ENCODE results near the gene ZSWIM2. TPM values are rescaled to one million over a fixed set of nuclear protein-coding genes. Genes with fewer than 3 reads are reported as not detected.
"Not testable (repeated sequence)": the region's sequence is repeated elsewhere in the genome, so short reads cannot be mapped to it uniquely, and the experiment has no call there.

ZSWIM2 gene
- total RNA-seq, 4 donors from 2014 or later: not detected

DNA sequence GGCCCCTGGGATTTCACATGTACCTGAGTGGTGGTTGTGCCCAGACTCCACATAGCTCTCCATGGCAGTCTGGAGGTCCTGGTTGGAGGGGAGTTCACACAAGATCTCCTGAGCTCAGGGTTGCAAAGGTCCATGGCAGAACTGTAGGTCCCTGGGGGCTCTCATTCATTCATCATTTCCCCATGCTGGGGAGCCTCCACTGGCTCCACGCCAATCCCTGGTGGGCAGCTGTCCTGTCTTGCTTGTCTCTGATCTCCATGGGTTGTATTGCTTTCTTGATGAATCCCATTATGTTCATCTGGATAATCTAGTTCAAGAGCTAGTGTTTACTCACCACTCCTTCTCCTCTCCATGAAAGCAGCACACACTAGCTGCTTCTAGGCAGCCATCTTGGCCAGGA is 42.4 kb downstream of the ZSWIM2 start:
- no peak for DNase-seq
- H3K36me3 ChIP-seq: no peaks in the 10 kb centered on the region
- H3K4me1 ChIP-seq: no peaks in the 10 kb centered on the region
- TF ChIP-seq, protein P1, sequence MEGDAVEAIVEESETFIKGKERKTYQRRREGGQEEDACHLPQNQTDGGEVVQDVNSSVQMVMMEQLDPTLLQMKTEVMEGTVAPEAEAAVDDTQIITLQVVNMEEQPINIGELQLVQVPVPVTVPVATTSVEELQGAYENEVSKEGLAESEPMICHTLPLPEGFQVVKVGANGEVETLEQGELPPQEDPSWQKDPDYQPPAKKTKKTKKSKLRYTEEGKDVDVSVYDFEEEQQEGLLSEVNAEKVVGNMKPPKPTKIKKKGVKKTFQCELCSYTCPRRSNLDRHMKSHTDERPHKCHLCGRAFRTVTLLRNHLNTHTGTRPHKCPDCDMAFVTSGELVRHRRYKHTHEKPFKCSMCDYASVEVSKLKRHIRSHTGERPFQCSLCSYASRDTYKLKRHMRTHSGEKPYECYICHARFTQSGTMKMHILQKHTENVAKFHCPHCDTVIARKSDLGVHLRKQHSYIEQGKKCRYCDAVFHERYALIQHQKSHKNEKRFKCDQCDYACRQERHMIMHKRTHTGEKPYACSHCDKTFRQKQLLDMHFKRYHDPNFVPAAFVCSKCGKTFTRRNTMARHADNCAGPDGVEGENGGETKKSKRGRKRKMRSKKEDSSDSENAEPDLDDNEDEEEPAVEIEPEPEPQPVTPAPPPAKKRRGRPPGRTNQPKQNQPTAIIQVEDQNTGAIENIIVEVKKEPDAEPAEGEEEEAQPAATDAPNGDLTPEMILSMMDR (IDR thresholded peaks at IDR 0.05): no peak
- TF ChIP-seq POLR2A (IDR thresholded peaks at IDR 0.05): no peak
- no peaks in the 10 kb centered on the region for H3K27me3 ChIP-seq
- no peak overlapping the region for H3K4me3 ChIP-seq
- H3K9me3 ChIP-seq: no peaks in the 10 kb centered on the region
- H3K27ac ChIP-seq: no peak overlapping the region

DNA sequence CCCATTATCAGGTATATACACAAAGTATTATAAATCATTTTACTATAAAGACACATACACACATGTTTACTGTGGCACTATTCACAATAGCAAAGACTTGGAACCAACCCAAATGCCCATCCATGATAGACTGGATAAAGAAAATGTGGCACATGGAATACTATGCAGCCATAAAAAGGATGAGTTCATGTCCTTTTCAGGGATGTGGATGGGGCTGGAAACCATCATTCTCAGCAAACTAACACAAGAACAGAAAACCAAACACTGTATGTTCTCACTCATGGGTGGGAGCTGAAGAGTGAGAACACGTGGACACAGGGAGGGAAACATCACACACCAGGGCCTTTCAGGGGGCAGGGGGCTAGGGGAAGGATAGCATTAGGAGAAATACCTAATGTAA is 50.4 kb downstream of the ZSWIM2 start:
- not testable (repeated sequence) for H3K27ac ChIP-seq, H3K4me3 ChIP-seq, H3K9me3 ChIP-seq, H3K36me3 ChIP-seq, H3K27me3 ChIP-seq, H3K4me1 ChIP-seq, DNase-seq

- Histone ChIP-seq H3K9me3 (peaks cover 0 to 4% (median 0%) of the 10 kb centered on the region in 4 donors), H3K27me3 (no peaks in the 10 kb centered on the region), H3K4me1 (no peaks in the 10 kb centered on the region), H3K36me3 (no peaks in the 10 kb centered on the region), H3K4me3 (no peak overlapping the region), H3K27ac (no peak overlapping the region)
- no peak for TF ChIP-seq POLR2A (IDR thresholded peaks at IDR 0.05)
- TF ChIP-seq, protein P1 (IDR thresholded peaks at IDR 0.05): no peak
- no peak for DNase-seq
Measured at GRCh38 chr2:186784930-186785329, 64.0 kb downstream of the ZSWIM2 start.

- no peak for DNase-seq
- H3K27ac ChIP-seq: no peak overlapping the region
- no peaks in the 10 kb centered on the region for H3K27me3 ChIP-seq
- no peaks in the 10 kb centered on the region for H3K4me1 ChIP-seq
- TF ChIP-seq, protein P1 (IDR thresholded peaks at IDR 0.05): no peak
- TF ChIP-seq POLR2A (IDR thresholded peaks at IDR 0.05): no peak
- H3K36me3 ChIP-seq: no peaks in the 10 kb centered on the region
- peaks cover 0 to 4% (median 0%) of the 10 kb centered on the region in 4 donors for H3K9me3 ChIP-seq
- H3K4me3 ChIP-seq: no peak overlapping the region
Measured at GRCh38 chr2:186783254-186783653, 65.7 kb downstream of the ZSWIM2 start.

GRCh38 chr2:186780701-186781316 is 68.2 kb downstream of the ZSWIM2 start:
- Histone ChIP-seq H3K27ac (no peak overlapping the region), H3K4me3 (no peak overlapping the region), H3K36me3 (no peaks in the 10 kb centered on the region), H3K27me3 (no peaks in the 10 kb centered on the region), H3K4me1 (no peaks in the 10 kb centered on the region), H3K9me3 (peaks cover 0 to 4% (median 0%) of the 10 kb centered on the region in 4 donors)
- TF ChIP-seq, protein P1 (IDR thresholded peaks at IDR 0.05): no peak
- no peak for TF ChIP-seq POLR2A (IDR thresholded peaks at IDR 0.05)
- DNase-seq: no peak

Other genes with a start within 250 kb of the ZSWIM2 start
- gene FAM171B, start 155.1 kb downstream of the ZSWIM2 start, total RNA-seq: 10 to 100 TPM in 1 of 4 donors, 1 to 10 TPM in 2, under 1 TPM in 1; 0.35 to 11.9 (median 1.8) TPM